IMR-90 (cell line): ENCODE data around the gene ASB13. TPM values are rescaled to one million over a fixed set of nuclear protein-coding genes. Genes with fewer than 3 reads are reported as not detected.

Experiments
- ATAC-seq: fragments of 200-7000 bp; cut with Tn5 transposase; 2 replicates; pipeline ENCODE4 v1.9.1; 2020; ENCODE audit warnings: low read depth, mild to moderate bottlenecking, moderate library complexity
- BruUV-seq: library from RNA; stranded (reverse); fragments of 400-500 nt; replicated peaks from 2 replicates; lab custom pipeline; 2021; lab: Mats Ljungman, UMichigan
- CTCF ChIA-PET: fragments of 300-600 bp; formaldehyde crosslinking; extraction: SDS; loops from one replicate; lab custom pipeline; 2021; ENCODE audit warnings: antibody characterized with exemption; lab: Yijun Ruan, JAX
- POLR2A ChIA-PET: fragments of 300-600 bp; sonication (Branson Sonifier 250); formaldehyde crosslinking; loops from one replicate; lab custom pipeline; 2022; ENCODE audit warnings: antibody characterized with exemption; ENCODE audit not compliant: unreplicated experiment; lab: Charles Lee
- DNase-seq: peaks from one replicate; pipeline ENCODE4 v3.0.0; 2013
- H2AFZ ChIP-seq: replicated peaks from 2 replicates; pipeline ENCODE3; 2013; ENCODE audit warnings: low read length, mild to moderate bottlenecking; ENCODE audit not compliant: poor library complexity
- H2AK5ac ChIP-seq: 2 replicates; pipeline ENCODE4 v1.6.1; 2013; ENCODE audit warnings: low read depth, low read length, inconsistent platforms
- H2AK9ac ChIP-seq: replicated peaks from 2 replicates; pipeline ENCODE3; 2013; ENCODE audit warnings: mild to moderate bottlenecking, low read depth, low read length, moderate library complexity; ENCODE audit not compliant: poor library complexity
- H2BK120ac ChIP-seq: 2 replicates; pipeline ENCODE4 v1.6.1; 2013; ENCODE audit warnings: low read depth, low read length, inconsistent platforms
- H2BK15ac ChIP-seq: 3 replicates; pipeline ENCODE4 v1.6.1; 2013; ENCODE audit warnings: low read depth, low read length, inconsistent platforms
- H2BK20ac ChIP-seq: 2 replicates; pipeline ENCODE4 v1.6.1; 2013; ENCODE audit warnings: low read depth, mild to moderate bottlenecking, inconsistent platforms, low read length, moderate library complexity
- H2BK5ac ChIP-seq: 2 replicates; pipeline ENCODE4 v1.6.1; 2013; ENCODE audit warnings: mild to moderate bottlenecking, low read depth, low read length, inconsistent platforms; ENCODE audit not compliant: poor library complexity, severe bottlenecking
- H3K14ac ChIP-seq: replicated peaks from 2 replicates; pipeline ENCODE4 v1.6.1; 2013; ENCODE audit warnings: low read depth, low read length, inconsistent platforms
- H3K18ac ChIP-seq: 2 replicates; pipeline ENCODE4 v1.6.1; 2013; ENCODE audit warnings: low read depth, low read length, control low read depth
- H3K23ac ChIP-seq: 2 replicates; pipeline ENCODE4 v1.6.1; 2013; ENCODE audit warnings: low read depth, low read length, inconsistent platforms
- H3K27ac ChIP-seq: 2 replicates; pipeline ENCODE4 v1.5.1; 2013; ENCODE audit warnings: mild to moderate bottlenecking, control low read depth, low read length; ENCODE audit not compliant: insufficient read depth
- H3K27me3 ChIP-seq: 2 replicates; pipeline ENCODE4 v1.6.1; 2013; ENCODE audit warnings: low read length; ENCODE audit not compliant: control insufficient read depth, insufficient read depth
- H3K36me3 ChIP-seq: 2 replicates; pipeline ENCODE4 v1.6.1; 2013; ENCODE audit warnings: low read length, mixed read lengths; ENCODE audit not compliant: control insufficient read depth, insufficient read depth
- H3K4ac ChIP-seq: 2 replicates; pipeline ENCODE4 v1.6.1; 2013; ENCODE audit warnings: low read depth, low read length, inconsistent platforms
- H3K4me1 ChIP-seq: 2 replicates; pipeline ENCODE4 v1.6.1; 2013; ENCODE audit warnings: low read length, mixed read lengths; ENCODE audit not compliant: control insufficient read depth, insufficient read depth
- H3K4me2 ChIP-seq: 2 replicates; pipeline ENCODE4 v1.6.1; 2013; ENCODE audit warnings: low read depth, mild to moderate bottlenecking, control low read depth, low read length, moderate library complexity
- H3K4me3 ChIP-seq: 2 replicates; pipeline ENCODE4 v1.5.1; 2013; ENCODE audit warnings: low read depth, mild to moderate bottlenecking, control low read depth, low read length, moderate library complexity; ENCODE audit not compliant: insufficient read depth
- H3K56ac ChIP-seq: 2 replicates; pipeline ENCODE4 v1.6.1; 2013; ENCODE audit warnings: low read length, inconsistent platforms; ENCODE audit not compliant: insufficient read depth; ENCODE audit errors: extremely low read depth
- H3K79me1 ChIP-seq, 2 experiments: 2 replicates each; pipeline ENCODE4 v1.6.1; 2013; ENCODE audit warnings: low read length in 2 of 2, inconsistent platforms in 1 of 2, low read depth in 1 of 2
- H3K9ac ChIP-seq: 2 replicates; pipeline ENCODE4 v1.6.1; 2013; ENCODE audit warnings: low read depth, low read length, control low read depth
- H3K9me1 ChIP-seq: 2 replicates; pipeline ENCODE4 v1.6.1; 2013; ENCODE audit warnings: low read length, inconsistent platforms; ENCODE audit not compliant: insufficient read depth
- H3K9me3 ChIP-seq: 2 replicates; pipeline ENCODE4 v1.6.1; 2013; ENCODE audit warnings: low read length; ENCODE audit not compliant: control insufficient read depth, insufficient read depth
- H4K20me1 ChIP-seq: 2 replicates; pipeline ENCODE4 v1.6.1; 2013; ENCODE audit warnings: low read length, inconsistent platforms; ENCODE audit not compliant: insufficient read depth
- H4K5ac ChIP-seq: 2 replicates; pipeline ENCODE4 v1.6.1; 2013; ENCODE audit warnings: mild to moderate bottlenecking, low read depth, low read length, control low read depth
- H4K8ac ChIP-seq, 2 experiments: 2 replicates each; pipeline ENCODE4 v1.6.1; 2013; ENCODE audit warnings: low read depth in 2 of 2, low read length in 2 of 2, control low read depth in 1 of 2, inconsistent platforms in 1 of 2
- H4K91ac ChIP-seq: 2 replicates; pipeline ENCODE4 v1.6.1; 2013; ENCODE audit warnings: low read depth, low read length, inconsistent platforms; ENCODE audit not compliant: insufficient read depth
- CEBPB ChIP-seq: IDR thresholded peaks from 2 replicates; pipeline ENCODE4 v1.6.1; 2012; ENCODE audit warnings: low read depth, low read length, improper control_type of control experiment
- FOS ChIP-seq: fragments of 150-350 bp; IDR thresholded peaks from 2 replicates; pipeline ENCODE4 v1.6.1; 2016; ENCODE audit warnings: low read depth, low read length
- MAFK ChIP-seq: IDR thresholded peaks from 2 replicates; pipeline ENCODE4 v1.6.1; 2012; ENCODE audit warnings: low read depth, low read length, improper control_type of control experiment
- MAZ ChIP-seq: IDR thresholded peaks from 2 replicates; pipeline ENCODE4 v1.6.1; 2012; ENCODE audit warnings: low read depth, mild to moderate bottlenecking, low read length, improper control_type of control experiment, moderate library complexity, borderline replicate concordance
- MXI1 ChIP-seq: IDR thresholded peaks from 2 replicates; pipeline ENCODE4 v1.6.1; 2012; ENCODE audit warnings: low read depth, mild to moderate bottlenecking, low read length, moderate library complexity, borderline replicate concordance
- NFE2L2 ChIP-seq: fragments of 150-350 bp; IDR thresholded peaks from 2 replicates; pipeline ENCODE4 v1.6.1; 2016; ENCODE audit warnings: low read depth, mild to moderate bottlenecking, low read length
- POLR2A ChIP-seq: IDR thresholded peaks from 2 replicates; pipeline ENCODE4 v1.6.1; 2012; ENCODE audit warnings: mild to moderate bottlenecking, low read depth, low read length
- RCOR1 ChIP-seq: IDR thresholded peaks from 2 replicates; pipeline ENCODE4 v1.6.1; 2012; ENCODE audit warnings: mild to moderate bottlenecking, low read length, improper control_type of control experiment; ENCODE audit not compliant: insufficient replicate concordance
- SMC3 ChIP-seq: fragments of 150-350 bp; IDR thresholded peaks from 2 replicates; pipeline ENCODE4 v1.6.1; 2016; ENCODE audit warnings: low read depth, mild to moderate bottlenecking, antibody characterized with exemption, low read length, moderate library complexity
- WGBS, 2 experiments: methylation state at CpG; one replicate each; pipeline versions ENCODE4 v1.1.5 to v1.1.7; 2013; ENCODE audit warnings: missing lambda C conversion rate in 2 of 2; ENCODE audit not compliant: insufficient read length in 1 of 2; ENCODE audit errors: extremely low coverage in 2 of 2; 5-methylcytosine and 5-hydroxymethylcytosine counted together
- dilution Hi-C: fragments of 300-500 bp; cut with HindIII; formaldehyde crosslinking; loops from one replicate; pipeline ENCODE4 v1.14.3; 2018; ENCODE audit warnings: low sequenced_read_pairs; ENCODE audit not compliant: unreplicated experiment
- in situ Hi-C: fragments of 300-500 bp; cut with MboI; formaldehyde crosslinking; loops from 3 replicates; pipeline ENCODE4 v1.14.3; 2019; ENCODE audit warnings: low sequenced_read_pairs, inconsistent platforms, mixed read lengths
- intact Hi-C: fragments of 100-400 bp; cut with micrococcal nuclease; formaldehyde crosslinking; loops from 2 replicates; pipeline ENCODE4 v1.10.0; 2022
- polyA plus RNA-seq, 3 experiments: library from polyadenylated mRNA; depleted of rRNA; stranded (reverse); fragments of >200 nt; gene quantifications; 2 replicates each; pipeline ENCODE4 v1.2.3, GENCODE V29; 2012; ENCODE audit warnings: low replicate concordance in 1 of 3
- total RNA-seq: library from RNA; depleted of rRNA; stranded (reverse); fragments of >200 nt; gene quantifications from 2 replicates; pipeline ENCODE4 v1.2.3, GENCODE V29; 2012
- TF ChIP-seq, protein P1 (sequence below): fragments of 150-350 bp; IDR thresholded peaks from 2 replicates; pipeline ENCODE4 v1.6.1; 2017; ENCODE audit warnings: mild to moderate bottlenecking, antibody characterized with exemption, low read length, low read depth

The ASB13 gene
- total and polyA plus RNA-seq, 2 of the 4 experiments (the other 2 are of a cell fraction): 4.6 to 6.3 TPM

- Histone ChIP-seq H3K27ac (no peak overlapping the region), H4K5ac (no peak overlapping the region), H3K56ac (no peak overlapping the region), H4K8ac (no peak overlapping the region), H3K36me3 (no peaks in the 10 kb centered on the region), H3K9me3 (peaks cover 7% of the 10 kb centered on the region), H3K4me1 (no peaks in the 10 kb centered on the region), H3K23ac (no peak overlapping the region), H2AFZ (no peak overlapping the region), H2BK20ac (no peak overlapping the region), H3K4me2 (no peak overlapping the region), H3K18ac (no peak overlapping the region), H2BK120ac (no peak overlapping the region), H4K20me1 (no peaks in the 10 kb centered on the region), H3K79me1 (peaks cover 4 to 7% of the 10 kb centered on the region in 2 experiments), H3K9me1 (peaks cover 4% of the 10 kb centered on the region; the same call in 1 of the 2 replicates), H2AK5ac (no peak overlapping the region), H4K91ac (no peak overlapping the region), H2AK9ac (no peak overlapping the region), H3K14ac (no peak overlapping the region), H2BK15ac (no peak overlapping the region), H3K4me3 (no peak overlapping the region), H2BK5ac (no peak overlapping the region), H3K4ac (no peak overlapping the region), H3K9ac (no peak overlapping the region), H3K27me3 (peaks cover 13% of the 10 kb centered on the region)
- no TSS peak for BruUV-seq
- no CpG with 5 or more reads among the region's 1 CpG for WGBS, 2 experiments
- intact Hi-C loops (no loop called here), dilution Hi-C loops (no loop called here), in situ Hi-C loops (no loop called here)
- CTCF ChIA-PET: interaction anchor here (0.6 kb wide), 1 partner anchor 314 kb away, joined by 3 read pairs; no protein-coding TSS in a partner anchor
- POLR2A ChIA-PET: no interaction called here
- ATAC-seq (no peak), DNase-seq (no peak)
- TF ChIP-seq SMC3 (no peak), FOS (no peak), MXI1 (no peak), NFE2L2 (no peak), MAZ (no peak), RCOR1 (no peak), POLR2A (no peak), MAFK (no peak), CEBPB (no peak)
- TF ChIP-seq, protein P1, sequence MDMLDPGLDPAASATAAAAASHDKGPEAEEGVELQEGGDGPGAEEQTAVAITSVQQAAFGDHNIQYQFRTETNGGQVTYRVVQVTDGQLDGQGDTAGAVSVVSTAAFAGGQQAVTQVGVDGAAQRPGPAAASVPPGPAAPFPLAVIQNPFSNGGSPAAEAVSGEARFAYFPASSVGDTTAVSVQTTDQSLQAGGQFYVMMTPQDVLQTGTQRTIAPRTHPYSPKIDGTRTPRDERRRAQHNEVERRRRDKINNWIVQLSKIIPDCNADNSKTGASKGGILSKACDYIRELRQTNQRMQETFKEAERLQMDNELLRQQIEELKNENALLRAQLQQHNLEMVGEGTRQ: no peak
Observed at GRCh38 chr10:5669604-5670003, 3.2 kb upstream of the ASB13 start.
